ENCODE measurements around the gene PRSS57. TPM values are rescaled to one million over a fixed set of nuclear protein-coding genes. Genes with fewer than 3 reads are reported as not detected.

PRSS57 gene
- total and polyA plus RNA-seq, 2 of the 13 experiments (the other 11 are each of a cell fraction or from before 2014, with no cell fraction given): 0.12 TPM; not detected in 1

DNA sequence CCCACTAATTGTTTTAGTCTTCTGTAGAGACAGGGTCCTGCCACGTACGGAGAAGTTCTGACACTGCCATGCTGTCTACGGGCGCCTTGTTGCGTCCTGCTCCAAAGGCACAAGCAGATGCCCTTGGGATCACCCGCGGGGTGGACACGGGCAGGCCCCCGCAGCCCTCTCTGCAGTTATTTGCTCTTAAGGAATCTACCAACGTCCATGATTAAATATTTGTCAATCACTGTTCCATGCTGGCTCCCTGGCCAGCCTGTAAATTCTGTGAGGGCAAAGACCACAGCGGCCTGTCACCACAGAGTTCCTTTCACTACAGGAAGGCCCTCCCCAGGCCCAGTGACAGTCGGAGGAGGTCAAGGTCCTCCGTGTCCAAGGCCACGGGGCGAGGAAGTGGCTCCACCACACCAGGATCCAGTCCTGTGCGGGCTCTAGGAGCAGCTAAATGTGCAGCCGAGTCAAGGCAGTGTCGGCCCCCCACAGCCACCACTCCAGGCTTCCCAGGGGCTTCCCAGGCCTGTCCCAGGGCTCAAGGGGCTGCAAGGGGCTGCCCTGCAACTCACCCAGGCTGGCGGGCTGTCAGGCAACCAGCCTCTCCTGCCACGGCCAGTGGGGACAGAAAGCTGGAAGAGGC lies 34.3 kb downstream of the PRSS57 start (continued):
- TF ChIP-seq SNAI1 (CRISPR knock-in tag; IDR thresholded peaks at IDR 0.05; ENCODE audit: borderline replicate concordance): 0 out of 2 replicates have a peak, but pooled peaks have one; percentile 69
- peak; percentile 95 for TF ChIP-seq SALL1 (CRISPR knock-in tag; IDR thresholded peaks at IDR 0.05)
- TF ChIP-seq MAZ (IDR thresholded peaks at IDR 0.05; ENCODE audit: borderline replicate concordance, low read depth, low read length): no peak; the same call in 1 of the 2 replicates
- TF ChIP-seq MAZ (CRISPR knock-in tag; IDR thresholded peaks at IDR 0.05; ENCODE audit: low read depth): peak; percentile 42; the same call in 1 of the 2 replicates
- no peak for TF ChIP-seq ZNF354B (CRISPR knock-in tag; IDR thresholded peaks at IDR 0.05)
- TF ChIP-seq ZNF652 (CRISPR knock-in tag; IDR thresholded peaks at IDR 0.05; ENCODE audit: borderline replicate concordance, low read depth): 0 out of 2 replicates have a peak, but pooled peaks have one; percentile 21
- no peak for TF ChIP-seq TCF12 (IDR thresholded peaks at IDR 0.05)
- TF ChIP-seq TCF12 (CRISPR knock-in tag; IDR thresholded peaks at IDR 0.05): peak; percentile 79
- TF ChIP-seq ZNF563 (CRISPR knock-in tag; IDR thresholded peaks at IDR 0.05): no peak
- TF ChIP-seq ZNF766 (CRISPR knock-in tag; IDR thresholded peaks at IDR 0.05; ENCODE audit: borderline replicate concordance): peak; percentile 80; the same call in 1 of the 2 replicates
- TF ChIP-seq ZNF749 (CRISPR knock-in tag; IDR thresholded peaks at IDR 0.05; ENCODE audit: borderline replicate concordance): no peak
- no peak for TF ChIP-seq GTF2F1 (IDR thresholded peaks at IDR 0.05; ENCODE audit: low read length)
- no peak for TF ChIP-seq SRSF4 (IDR thresholded peaks at IDR 0.05; ENCODE audit: low read depth, low read length, poor library complexity, severe bottlenecking)
- TF ChIP-seq ZNF225 (CRISPR knock-in tag; IDR thresholded peaks at IDR 0.05): no peak
- TF ChIP-seq, protein P1, sequence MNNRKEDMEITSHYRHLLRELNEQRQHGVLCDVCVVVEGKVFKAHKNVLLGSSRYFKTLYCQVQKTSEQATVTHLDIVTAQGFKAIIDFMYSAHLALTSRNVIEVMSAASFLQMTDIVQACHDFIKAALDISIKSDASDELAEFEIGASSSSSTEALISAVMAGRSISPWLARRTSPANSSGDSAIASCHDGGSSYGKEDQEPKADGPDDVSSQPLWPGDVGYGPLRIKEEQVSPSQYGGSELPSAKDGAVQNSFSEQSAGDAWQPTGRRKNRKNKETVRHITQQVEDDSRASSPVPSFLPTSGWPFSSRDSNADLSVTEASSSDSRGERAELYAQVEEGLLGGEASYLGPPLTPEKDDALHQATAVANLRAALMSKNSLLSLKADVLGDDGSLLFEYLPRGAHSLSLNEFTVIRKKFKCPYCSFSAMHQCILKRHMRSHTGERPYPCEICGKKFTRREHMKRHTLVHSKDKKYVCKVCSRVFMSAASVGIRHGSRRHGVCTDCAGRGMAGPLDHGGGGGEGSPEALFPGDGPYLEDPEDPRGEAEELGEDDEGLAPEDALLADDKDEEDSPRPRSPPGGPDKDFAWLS (CRISPR knock-in tag; IDR thresholded peaks at IDR 0.05; ENCODE audit: borderline replicate concordance): no peak
- TF ChIP-seq, protein P2, sequence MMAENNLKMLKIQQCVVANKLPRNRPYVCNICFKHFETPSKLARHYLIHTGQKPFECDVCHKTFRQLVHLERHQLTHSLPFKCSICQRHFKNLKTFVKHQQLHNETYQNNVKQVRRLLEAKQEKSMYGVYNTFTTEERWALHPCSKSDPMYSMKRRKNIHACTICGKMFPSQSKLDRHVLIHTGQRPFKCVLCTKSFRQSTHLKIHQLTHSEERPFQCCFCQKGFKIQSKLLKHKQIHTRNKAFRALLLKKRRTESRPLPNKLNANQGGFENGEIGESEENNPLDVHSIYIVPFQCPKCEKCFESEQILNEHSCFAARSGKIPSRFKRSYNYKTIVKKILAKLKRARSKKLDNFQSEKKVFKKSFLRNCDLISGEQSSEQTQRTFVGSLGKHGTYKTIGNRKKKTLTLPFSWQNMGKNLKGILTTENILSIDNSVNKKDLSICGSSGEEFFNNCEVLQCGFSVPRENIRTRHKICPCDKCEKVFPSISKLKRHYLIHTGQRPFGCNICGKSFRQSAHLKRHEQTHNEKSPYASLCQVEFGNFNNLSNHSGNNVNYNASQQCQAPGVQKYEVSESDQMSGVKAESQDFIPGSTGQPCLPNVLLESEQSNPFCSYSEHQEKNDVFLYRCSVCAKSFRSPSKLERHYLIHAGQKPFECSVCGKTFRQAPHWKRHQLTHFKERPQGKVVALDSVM (CRISPR knock-in tag; IDR thresholded peaks at IDR 0.05): 0 out of 2 replicates have a peak, but pooled peaks have one; percentile 59
- TF ChIP-seq KLF12 (CRISPR knock-in tag; IDR thresholded peaks at IDR 0.05; ENCODE audit: borderline replicate concordance): no peak
- peak; percentile 87 to 92 for TF ChIP-seq NR2F1 (CRISPR knock-in tag; IDR thresholded peaks at IDR 0.05)
- no peak for TF ChIP-seq ZSCAN30 (CRISPR knock-in tag; IDR thresholded peaks at IDR 0.05)
- no peak for TF ChIP-seq NBN (conservative IDR thresholded peaks at IDR 0.05)
- TF ChIP-seq ZNF614 (CRISPR knock-in tag; IDR thresholded peaks at IDR 0.05; ENCODE audit: borderline replicate concordance): peak; percentile 76; the same call in 1 of the 2 replicates
- TF ChIP-seq MXI1 (IDR thresholded peaks at IDR 0.05; ENCODE audit: borderline replicate concordance, low read depth, low read length): peak; percentile 86; the same call in 2 of the 3 replicates
- TF ChIP-seq ZFY (CRISPR knock-in tag; IDR thresholded peaks at IDR 0.05): peak; percentile 84
- TF ChIP-seq ZMYM2 (CRISPR knock-in tag; IDR thresholded peaks at IDR 0.05): peak; percentile 88
- TF ChIP-seq, protein P3, sequence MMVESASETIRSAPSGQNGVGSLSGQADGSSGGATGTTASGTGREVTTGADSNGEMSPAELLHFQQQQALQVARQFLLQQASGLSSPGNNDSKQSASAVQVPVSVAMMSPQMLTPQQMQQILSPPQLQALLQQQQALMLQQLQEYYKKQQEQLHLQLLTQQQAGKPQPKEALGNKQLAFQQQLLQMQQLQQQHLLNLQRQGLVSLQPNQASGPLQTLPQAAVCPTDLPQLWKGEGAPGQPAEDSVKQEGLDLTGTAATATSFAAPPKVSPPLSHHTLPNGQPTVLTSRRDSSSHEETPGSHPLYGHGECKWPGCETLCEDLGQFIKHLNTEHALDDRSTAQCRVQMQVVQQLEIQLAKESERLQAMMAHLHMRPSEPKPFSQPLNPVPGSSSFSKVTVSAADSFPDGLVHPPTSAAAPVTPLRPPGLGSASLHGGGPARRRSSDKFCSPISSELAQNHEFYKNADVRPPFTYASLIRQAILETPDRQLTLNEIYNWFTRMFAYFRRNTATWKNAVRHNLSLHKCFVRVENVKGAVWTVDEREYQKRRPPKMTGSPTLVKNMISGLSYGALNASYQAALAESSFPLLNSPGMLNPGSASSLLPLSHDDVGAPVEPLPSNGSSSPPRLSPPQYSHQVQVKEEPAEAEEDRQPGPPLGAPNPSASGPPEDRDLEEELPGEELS (CRISPR knock-in tag; IDR thresholded peaks at IDR 0.05): peak; percentile 81
- TF ChIP-seq KAT7 (CRISPR knock-in tag; IDR thresholded peaks at IDR 0.05; ENCODE audit: borderline replicate concordance): no peak; the same call in 1 of the 2 replicates

All from HepG2 (cell line).